Activated T-cell treated with anti-CD3 and anti-CD28 coated beads, Interleukin-2, amount 50 U/mL, for 4 hours (primary cell): ENCODE results near the gene ATRN. TPM values are rescaled to one million over a fixed set of nuclear protein-coding genes. Genes with fewer than 3 reads are reported as not detected.
A peak's percentile ranks its signal among the peaks of the same experiment; 100 is the strongest.

ENCODE experiments used
- ATAC-seq, 2 donors: fragments of 200-7000 bp; cut with Tn5 transposase; one replicate each; pipeline ENCODE4 v1.10.0; 2021
- DNase-seq: peaks from one replicate; pipeline ENCODE4 v3.0.0-alpha.2; 2020
- H3K27me3 Mint-ChIP-seq: one replicate; pipeline ENCODE4 v1.8.0; 2021; ENCODE audit warnings: low read depth, mixed read lengths
- H3K36me3 Mint-ChIP-seq: one replicate; pipeline ENCODE4 v1.8.0; 2022; ENCODE audit warnings: mixed read lengths; ENCODE audit not compliant: insufficient read depth
- H3K4me1 Mint-ChIP-seq: one replicate; pipeline ENCODE4 v1.8.0; 2021; ENCODE audit warnings: low read depth, mixed read lengths
- H3K4me3 Mint-ChIP-seq: one replicate; pipeline ENCODE4 v1.8.0; 2021; ENCODE audit warnings: mild to moderate bottlenecking, moderate library complexity, mixed read lengths
- H3K9me3 Mint-ChIP-seq: one replicate; pipeline ENCODE4 v1.8.0; 2021; ENCODE audit warnings: mixed read lengths
- total RNA-seq, 3 donors: library from RNA; stranded (reverse); gene quantifications; one replicate each; pipeline ENCODE4 v1.2.1, GENCODE V29; 2021

The ATRN gene
- total RNA-seq, 3 donors from 2014 or later = 12.3 to 12.5 (median 12.3) TPM

DNA sequence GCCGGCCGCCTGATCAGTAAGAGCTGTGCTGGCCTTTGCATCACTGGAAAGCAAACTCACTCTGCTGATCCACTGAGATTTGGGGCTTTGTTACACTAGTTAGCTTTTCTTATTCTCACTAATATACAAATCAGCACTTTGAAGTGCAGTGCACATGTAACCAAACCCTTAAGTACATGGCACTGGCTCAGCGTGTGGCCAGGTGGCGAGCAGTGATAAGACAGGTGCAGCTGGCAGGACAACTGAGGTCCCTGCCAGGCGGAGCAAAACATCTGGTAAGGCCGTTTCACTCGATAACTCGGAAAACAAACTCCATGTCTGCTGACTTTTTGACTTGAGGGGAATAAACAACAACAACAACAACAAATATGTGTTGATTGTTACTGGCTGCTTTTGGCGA is 181.4 kb downstream of the ATRN start:
- Mint-ChIP-seq H3K4me1 (peaks cover 8% of the 10 kb centered on the region), H3K4me3 (no peak overlapping the region), H3K9me3 (peaks cover 6% of the 10 kb centered on the region), H3K36me3 (peaks cover 21% of the 10 kb centered on the region), H3K27me3 (peaks cover 2% of the 10 kb centered on the region)
- DNase-seq (no peak), ATAC-seq (no peak)

DNA sequence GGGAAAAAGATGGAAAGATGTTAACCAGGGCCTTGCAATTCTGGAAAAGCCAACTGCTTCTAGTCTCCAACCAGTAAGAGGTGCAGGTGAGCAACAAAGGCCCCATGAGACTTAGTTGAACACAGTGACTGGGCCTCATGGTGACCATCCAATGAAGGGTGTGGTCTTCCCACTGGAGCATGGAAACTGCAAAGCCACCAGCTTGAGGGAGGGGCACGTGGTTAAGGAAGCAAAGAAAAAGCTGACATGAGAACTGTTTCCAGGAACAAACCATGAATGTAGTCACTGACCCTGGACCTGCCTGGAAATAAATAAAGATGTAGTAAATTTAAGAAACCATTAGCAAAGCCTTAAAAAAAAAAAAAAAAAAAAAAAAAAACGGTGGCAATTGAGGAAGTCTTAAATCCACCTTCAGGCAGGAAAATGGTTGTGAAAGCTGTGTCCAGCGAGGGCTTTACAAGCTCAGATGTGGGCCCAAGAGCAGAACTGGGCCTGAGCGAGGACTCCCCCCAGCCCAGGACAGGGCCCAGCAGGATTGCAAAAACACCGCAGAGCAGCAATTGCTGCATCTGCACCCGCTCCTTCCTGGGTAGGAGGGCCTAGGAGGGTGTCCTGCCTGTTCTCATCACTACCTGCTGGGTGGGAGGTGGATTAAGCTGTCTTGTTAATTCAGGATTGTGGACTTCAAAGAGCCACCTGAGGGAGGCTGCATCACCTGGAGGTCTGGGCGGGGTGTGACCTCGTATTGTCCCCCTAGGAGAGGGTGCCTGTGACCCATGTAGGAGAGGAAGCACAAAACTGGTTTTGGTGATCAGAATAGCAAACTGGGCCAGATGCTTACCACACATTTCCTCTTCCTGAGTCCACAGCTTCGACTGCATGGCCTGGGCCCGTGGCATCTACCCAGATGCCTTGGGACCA is 182.1 kb downstream of the ATRN start:
- Mint-ChIP-seq H3K36me3 (peaks cover 19% of the 10 kb centered on the region), H3K9me3 (peaks cover 6% of the 10 kb centered on the region)

DNA sequence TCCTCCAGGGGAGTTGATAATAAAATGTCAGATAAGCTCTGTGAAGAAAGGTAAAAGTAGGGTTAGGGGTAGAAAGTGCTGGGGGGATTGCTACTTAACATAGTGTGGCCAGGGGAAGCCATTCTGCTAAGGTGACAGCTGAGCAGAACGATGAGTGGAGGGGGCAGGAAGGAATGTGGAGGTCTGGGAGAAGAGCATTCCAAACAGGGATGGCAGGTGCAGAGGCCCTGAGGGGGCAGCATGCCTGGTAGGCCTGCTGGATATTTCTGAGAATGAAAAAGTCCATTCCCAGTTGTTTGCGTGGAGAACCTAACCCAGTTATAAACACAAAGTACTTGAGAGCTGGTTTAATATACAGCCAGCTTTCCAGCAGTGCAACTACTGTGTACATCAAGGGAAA is 183.1 kb downstream of the ATRN start:
- Mint-ChIP-seq H3K4me3 (no peak overlapping the region), H3K36me3 (peaks cover 13% of the 10 kb centered on the region), H3K4me1 (peaks cover 10% of the 10 kb centered on the region), H3K27me3 (peaks cover 8% of the 10 kb centered on the region), H3K9me3 (peaks cover 6% of the 10 kb centered on the region)
- ATAC-seq (no peak), DNase-seq (no peak)

More for the DNA sequence above, 182.1 kb downstream of the ATRN start:
- no peak for DNase-seq
- Mint-ChIP-seq H3K27me3 (peaks cover 4% of the 10 kb centered on the region), H3K4me1 (peaks cover 8% of the 10 kb centered on the region), H3K4me3 (no peak overlapping the region)
- ATAC-seq = no peak

DNA sequence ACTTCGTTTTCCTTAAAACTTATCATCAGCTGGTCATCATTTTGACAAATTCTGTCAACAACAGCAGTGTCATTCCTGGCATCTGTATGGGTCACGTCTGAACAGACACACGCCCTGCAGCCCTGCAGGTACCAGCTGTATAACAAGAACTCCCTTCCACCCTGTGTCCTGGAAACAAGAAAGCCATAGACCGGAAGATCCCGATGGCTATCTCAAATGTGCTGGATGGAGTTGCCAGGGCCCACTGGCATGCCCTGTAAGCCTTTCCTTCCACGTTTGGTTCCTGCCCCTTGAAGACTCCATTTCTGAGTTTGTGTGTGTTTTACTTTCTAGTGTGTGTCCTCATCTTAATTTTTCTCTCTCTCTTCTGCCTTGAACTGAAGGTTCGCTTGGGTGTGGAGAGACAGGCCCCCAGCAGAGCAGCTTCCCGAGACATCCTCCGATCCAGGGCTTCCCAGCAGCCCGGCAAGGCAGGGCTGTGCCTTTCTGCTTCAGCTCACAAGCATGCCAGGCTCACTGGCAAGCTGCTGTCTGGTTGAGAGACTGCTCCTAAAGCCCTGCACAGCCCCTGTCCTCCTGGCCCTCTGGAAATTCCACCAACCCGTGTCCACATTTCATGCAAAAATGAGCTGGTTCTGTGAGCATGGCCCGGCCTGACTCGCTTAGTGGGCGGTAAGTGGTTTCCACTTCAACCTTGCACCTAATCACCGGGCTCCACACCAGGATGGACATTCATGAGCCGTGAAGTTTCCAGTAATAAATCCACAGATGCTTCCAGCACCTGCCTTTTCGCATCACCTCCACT is 183.7 kb downstream of the ATRN start:
- Mint-ChIP-seq H3K36me3 (peaks cover 12% of the 10 kb centered on the region), H3K4me3 (no peak overlapping the region), H3K9me3 (peaks cover 6% of the 10 kb centered on the region), H3K27me3 (peaks cover 14% of the 10 kb centered on the region), H3K4me1 (peaks cover 12% of the 10 kb centered on the region)
- no peak for ATAC-seq
- no peak for DNase-seq

DNA sequence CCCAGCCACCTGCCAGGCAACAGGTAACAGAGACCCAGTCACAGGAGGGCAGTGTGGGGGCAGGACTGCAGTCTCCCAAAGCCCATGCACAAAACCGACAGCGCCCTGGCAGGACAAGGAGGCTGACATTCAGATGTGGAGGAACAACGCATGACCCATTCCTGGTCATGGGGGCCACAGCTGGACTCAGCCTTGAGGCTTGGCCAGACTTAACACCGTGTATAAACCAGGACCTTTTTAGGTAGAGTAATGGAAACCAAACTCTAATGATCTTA is 184.2 kb downstream of the ATRN start:
- Mint-ChIP-seq H3K27me3 (peaks cover 19% of the 10 kb centered on the region), H3K4me1 (peaks cover 12% of the 10 kb centered on the region), H3K9me3 (peaks cover 6% of the 10 kb centered on the region), H3K36me3 (peaks cover 11% of the 10 kb centered on the region), H3K4me3 (no peak overlapping the region)
- no peak for DNase-seq
- ATAC-seq = no peak

DNA sequence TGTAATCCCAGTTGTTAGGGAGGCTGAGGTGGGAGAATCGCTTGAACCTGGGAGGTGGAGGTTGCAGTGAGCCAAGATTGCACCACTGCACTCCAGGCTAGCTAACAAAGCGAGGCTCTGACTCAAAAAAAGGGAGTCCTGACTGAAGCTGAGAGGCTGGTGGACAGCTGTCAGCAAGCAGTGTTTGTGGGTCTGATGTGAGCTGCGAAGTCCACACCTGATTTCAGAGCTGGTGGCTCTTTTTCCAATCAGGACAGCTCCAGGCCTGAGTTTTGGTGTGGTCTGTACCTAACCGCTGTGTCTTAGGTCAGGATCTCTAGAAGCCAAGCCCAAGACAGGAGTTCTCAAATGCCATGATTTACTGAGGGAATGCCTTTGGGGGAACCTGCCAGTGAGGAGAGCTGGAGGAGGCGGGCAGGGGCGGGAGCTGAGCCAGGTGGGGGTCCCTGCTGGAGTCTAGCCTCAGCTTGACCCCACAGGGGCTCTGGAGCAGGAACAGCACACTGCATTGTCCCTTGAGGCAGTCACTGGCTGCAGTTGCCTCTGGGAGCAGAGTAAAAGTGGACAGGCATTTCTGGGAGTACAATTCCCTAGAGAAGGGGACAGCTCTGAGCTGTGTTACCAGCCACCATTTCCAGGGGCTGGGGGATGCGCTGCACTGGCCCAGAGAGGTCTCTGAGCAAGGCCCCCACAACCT is 187.3 kb downstream of the ATRN start:
- Mint-ChIP-seq H3K4me1 (peaks cover 8% of the 10 kb centered on the region), H3K36me3 (peaks cover 2% of the 10 kb centered on the region), H3K4me3 (no peak overlapping the region), H3K9me3 (peaks cover 6% of the 10 kb centered on the region), H3K27me3 (peaks cover 36% of the 10 kb centered on the region)
- DNase-seq = no peak
- ATAC-seq = no peak

DNA sequence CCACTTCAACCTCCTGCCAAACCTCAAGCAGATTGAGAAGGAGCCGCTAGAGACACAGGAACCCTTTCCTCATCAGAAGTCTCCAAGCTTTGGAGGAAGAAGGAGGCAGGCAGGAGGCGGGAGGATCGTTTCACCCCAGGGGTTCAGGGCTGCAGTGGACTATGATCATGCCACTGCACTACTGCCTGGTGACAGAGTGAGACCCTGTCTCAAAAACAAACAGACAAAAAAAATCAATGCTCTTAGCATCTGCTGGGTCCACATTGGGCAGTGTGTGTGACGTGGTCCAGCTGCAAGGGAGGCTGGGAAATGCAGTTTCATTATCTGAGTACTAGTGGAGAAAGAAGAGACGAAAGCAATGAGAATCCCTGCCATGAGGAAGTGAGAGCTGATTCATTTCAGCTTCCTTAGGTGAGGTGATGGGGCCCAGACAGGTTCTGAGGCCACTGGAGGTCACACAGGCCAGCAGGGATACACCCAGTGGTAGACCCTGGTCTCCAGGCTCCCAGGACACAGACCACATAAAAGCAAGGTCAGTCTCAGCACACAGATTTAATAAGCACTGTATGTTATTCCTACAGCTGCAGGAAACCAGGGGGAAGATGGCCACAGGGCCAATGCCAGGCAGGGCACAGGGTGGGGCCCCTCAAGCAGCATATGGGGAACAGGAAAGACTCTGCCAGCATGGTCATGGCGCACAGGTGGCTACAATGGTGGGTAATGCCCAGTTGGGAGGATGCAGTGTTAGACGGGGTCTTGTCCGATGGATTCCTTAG is 188.1 kb downstream of the ATRN start:
- H3K9me3 Mint-ChIP-seq = peaks cover under 1% of the 10 kb centered on the region
- peak; percentile 35 to 44 for ATAC-seq
- no peak for DNase-seq
- H3K4me1 Mint-ChIP-seq = peaks cover 4% of the 10 kb centered on the region
- H3K4me3 Mint-ChIP-seq = no peak overlapping the region
- H3K27me3 Mint-ChIP-seq = peaks cover 38% of the 10 kb centered on the region
- no peaks in the 10 kb centered on the region for H3K36me3 Mint-ChIP-seq

DNA sequence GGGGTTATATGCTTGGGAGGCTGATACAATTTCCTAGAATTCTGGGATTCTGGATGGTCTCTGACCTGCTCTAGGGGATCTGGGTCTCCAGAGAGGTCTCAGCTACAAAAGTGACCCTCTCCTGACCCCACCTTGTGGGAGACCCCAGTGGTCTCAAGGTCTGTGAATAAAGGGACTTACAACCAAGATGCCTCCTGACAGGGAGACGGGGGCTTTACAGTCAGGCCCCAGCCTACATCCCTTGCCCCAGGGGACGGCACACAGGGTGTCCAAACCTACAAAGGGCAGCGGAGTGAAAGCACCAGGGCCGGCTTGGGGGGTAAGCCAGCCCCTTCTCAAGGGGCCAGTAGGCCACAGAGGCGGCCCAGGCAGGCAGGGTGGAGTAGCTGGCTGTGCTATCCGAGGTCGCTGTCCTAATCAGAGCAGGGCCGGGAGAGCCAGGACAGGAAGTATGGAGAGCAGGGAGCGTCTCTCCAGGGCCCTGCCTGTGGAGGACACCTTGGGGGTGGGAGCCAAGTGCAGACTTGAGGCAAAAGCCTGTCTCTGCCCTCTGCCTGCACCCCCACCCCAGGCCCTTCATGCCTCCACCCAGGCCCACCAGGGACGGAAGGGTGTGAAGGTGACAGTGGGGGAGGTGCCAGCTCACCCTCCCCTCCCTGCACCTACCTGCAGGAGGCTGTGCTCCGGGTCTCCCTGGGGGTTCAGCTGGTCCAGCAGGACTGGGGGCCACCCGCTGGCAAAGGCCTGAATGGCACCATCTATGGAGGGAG is 188.9 kb downstream of the ATRN start:
- no peak for DNase-seq
- no peak for ATAC-seq
- H3K4me3 Mint-ChIP-seq = no peak overlapping the region
- peaks cover 40% of the 10 kb centered on the region for H3K27me3 Mint-ChIP-seq
- H3K9me3 Mint-ChIP-seq = no peaks in the 10 kb centered on the region
- H3K4me1 Mint-ChIP-seq = peaks cover 6% of the 10 kb centered on the region
- no peaks in the 10 kb centered on the region for H3K36me3 Mint-ChIP-seq

DNA sequence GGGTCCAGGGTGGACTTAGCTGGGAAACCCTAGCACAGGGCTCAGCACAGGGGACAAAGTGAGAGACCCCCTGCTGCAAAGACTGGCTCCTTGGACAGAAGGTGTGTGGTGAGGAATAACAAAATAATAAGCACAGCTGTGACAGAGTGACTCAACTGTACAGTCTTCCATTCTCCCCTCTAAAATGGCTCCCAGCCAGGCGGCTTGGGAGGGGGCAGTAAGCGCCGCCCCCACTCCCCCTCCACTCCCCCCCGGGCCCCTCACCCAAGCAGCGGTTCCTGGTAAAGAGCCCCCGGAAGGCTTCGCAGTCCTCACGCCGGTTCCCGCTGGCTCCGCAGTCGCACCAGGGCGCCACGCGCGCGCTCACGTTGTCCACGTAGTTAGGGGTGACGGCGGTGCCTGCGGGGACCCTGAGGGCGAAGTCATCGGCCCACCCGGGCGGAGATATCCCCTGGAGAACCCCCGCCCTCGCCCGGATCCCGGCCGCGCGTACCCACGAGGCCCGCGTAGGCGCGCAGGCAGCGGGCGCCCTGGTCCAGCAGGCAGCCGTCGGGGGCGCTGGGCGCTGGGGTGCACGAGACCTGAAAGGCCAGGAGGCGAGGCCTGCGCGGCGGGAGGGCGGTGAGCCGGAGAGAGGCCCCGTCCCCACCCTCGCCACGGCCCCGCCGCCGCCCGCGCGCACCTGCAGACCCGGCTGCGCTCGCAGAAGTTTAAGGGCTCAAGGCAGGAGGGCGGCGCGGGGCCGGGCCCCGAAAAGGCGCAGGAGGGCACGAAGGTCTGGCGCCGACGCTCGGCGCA is 189.6 kb downstream of the ATRN start:
- Mint-ChIP-seq H3K4me3 (no peak overlapping the region), H3K27me3 (peaks cover 42% of the 10 kb centered on the region), H3K36me3 (no peaks in the 10 kb centered on the region), H3K9me3 (no peaks in the 10 kb centered on the region), H3K4me1 (peaks cover 13% of the 10 kb centered on the region)
- DNase-seq (no peak), ATAC-seq (no peak)

DNA sequence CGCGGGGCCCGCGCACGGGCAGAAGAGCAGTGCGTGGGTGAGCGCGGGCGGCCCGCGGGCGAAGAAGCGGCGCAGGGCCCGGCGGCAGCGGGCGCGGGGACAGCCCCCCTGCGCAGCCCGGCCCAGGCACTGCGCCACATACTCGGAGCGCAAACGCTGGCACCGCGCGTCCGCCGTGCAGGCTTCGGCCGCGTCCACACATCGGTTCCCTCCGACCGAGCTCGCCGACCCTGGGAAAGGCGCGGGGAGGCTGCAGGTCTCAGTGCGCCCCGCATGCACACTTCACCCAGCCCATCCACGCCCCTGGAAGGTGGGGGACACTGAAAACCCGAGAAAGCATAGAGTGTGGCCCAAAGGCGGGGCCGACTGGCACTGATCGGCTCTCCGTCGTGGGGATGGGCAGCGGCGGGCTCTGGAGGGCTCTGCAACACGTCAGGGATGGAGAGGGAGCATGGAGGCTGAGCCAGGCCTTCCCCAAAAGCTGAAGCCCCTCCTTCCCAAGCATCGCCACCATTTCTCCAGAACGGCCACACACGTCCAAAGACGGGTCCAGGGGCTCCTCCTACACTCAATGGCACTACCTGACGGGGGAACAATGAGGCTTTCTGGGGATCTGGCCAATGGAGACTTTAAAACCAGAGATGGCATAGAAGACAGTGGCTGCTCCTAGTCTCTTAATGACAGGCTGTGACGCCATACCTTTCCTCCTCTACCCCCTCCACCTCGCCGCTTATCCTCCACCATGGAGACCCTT is 190.4 kb downstream of the ATRN start:
- H3K4me3 Mint-ChIP-seq = no peak overlapping the region
- H3K36me3 Mint-ChIP-seq = no peaks in the 10 kb centered on the region
- peaks cover 19% of the 10 kb centered on the region for H3K4me1 Mint-ChIP-seq
- no peak for DNase-seq
- no peaks in the 10 kb centered on the region for H3K9me3 Mint-ChIP-seq
- peaks cover 42% of the 10 kb centered on the region for H3K27me3 Mint-ChIP-seq
- ATAC-seq = no peak

DNA sequence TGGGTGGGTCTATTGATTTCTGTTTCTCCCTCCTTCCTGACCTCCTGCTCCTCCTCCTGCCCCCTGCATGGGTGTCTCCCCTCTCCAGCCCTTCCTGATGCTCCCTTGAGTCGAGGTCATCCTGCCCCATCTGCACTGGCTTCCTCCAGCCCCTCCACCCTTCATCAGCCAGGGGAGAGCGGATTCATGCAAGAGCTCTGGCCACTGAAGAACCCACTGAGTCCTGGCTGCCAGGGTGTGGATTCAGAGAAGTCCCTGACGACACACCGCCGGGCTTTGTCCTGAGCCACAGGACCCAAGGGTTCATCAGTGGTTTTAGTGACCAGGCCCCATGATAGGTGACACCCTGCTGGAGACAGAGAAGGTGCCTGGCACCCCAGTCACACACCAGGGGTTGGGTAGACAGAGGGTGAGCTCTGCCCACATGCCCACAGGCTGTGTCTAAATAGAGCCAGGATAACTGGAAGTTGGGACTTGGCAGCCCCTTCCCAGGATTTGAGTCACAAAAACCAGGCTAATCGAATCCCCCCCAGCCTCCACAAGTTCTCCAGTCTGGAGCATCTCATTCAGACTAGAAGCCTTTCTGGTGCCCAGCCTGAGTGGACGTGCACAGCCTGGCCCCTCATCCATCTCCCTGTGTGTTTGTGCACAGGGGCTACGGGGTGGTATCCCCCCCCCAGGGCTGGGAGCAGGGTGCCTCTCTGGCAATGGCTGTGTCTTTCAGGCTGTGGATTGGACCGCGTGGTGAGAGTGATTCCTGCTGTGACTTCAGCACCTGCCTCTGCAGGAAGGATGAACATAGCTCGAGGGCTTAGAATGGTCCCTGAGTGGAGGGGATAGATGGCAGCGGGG is 191.2 kb downstream of the ATRN start:
- ATAC-seq (no peak), DNase-seq (no peak)
- H3K27me3 Mint-ChIP-seq = peaks cover 42% of the 10 kb centered on the region
- no peak overlapping the region for H3K4me3 Mint-ChIP-seq
- H3K36me3 Mint-ChIP-seq = no peaks in the 10 kb centered on the region
- H3K9me3 Mint-ChIP-seq = no peaks in the 10 kb centered on the region
- H3K4me1 Mint-ChIP-seq = peaks cover 25% of the 10 kb centered on the region
